Measurements from ENCODE around the gene CCDC192. TPM values are rescaled to one million over a fixed set of nuclear protein-coding genes. Genes with fewer than 3 reads are reported as not detected.

Gene CCDC192
- total and polyA plus RNA-seq, 8 donors, result 0.81 to 1.6 (median 1.2) TPM; not detected in 2

- no peak overlapping the region for H3K4me3 ChIP-seq
- no peaks in the 10 kb centered on the region for H3K9me3 ChIP-seq
- no peak for DNase-seq
- H3K4me1 ChIP-seq, result no peaks in the 10 kb centered on the region
- TF ChIP-seq CTCF (IDR thresholded peaks at IDR 0.05), result no peak
- H3K27ac ChIP-seq, result no peak overlapping the region
- ATAC-seq, result no peak
- no peaks in the 10 kb centered on the region for H3K36me3 ChIP-seq
- intact Hi-C loops (cut with DNase I), result loop anchor here in 1 of 2 donors (10.0 kb wide), 1 partner anchor 77 kb away; no protein-coding TSS in a partner anchor
- H3K27me3 ChIP-seq, result no peaks in the 10 kb centered on the region
These were observed 248.6 kb downstream of the CCDC192 start for GRCh38 chr5:127951791-127952190.

- Histone ChIP-seq H3K9me3 (no peaks in the 10 kb centered on the region), H3K4me1 (peaks cover 12 to 34% of the 10 kb centered on the region in 2 donors), H3K27ac (no peak overlapping the region), H3K27me3 (no peaks in the 10 kb centered on the region), H3K4me3 (no peak overlapping the region), H3K36me3 (no peaks in the 10 kb centered on the region)
- peak; percentile 18 for ATAC-seq
- peak in 1 of 4 donors; percentile 10 for DNase-seq
- intact Hi-C loops (cut with DNase I), result loop anchor here in 1 of 2 donors (10.0 kb wide), 1 partner anchor 82 kb away; no protein-coding TSS in a partner anchor
- TF ChIP-seq CTCF (IDR thresholded peaks at IDR 0.05), result no peak
These were observed 254.0 kb downstream of the CCDC192 start for GRCh38 chr5:127957183-127957582.

GRCh38 chr5:127957701-127958239, 254.6 kb downstream of the CCDC192 start:
- Histone ChIP-seq H3K36me3 (no peaks in the 10 kb centered on the region), H3K27me3 (no peaks in the 10 kb centered on the region), H3K4me3 (no peak overlapping the region), H3K9me3 (no peaks in the 10 kb centered on the region), H3K27ac (peak overlapping the region; percentile 50 to 51), H3K4me1 (peaks cover 12 to 34% of the 10 kb centered on the region in 2 donors)
- TF ChIP-seq CTCF (IDR thresholded peaks at IDR 0.05), result no peak
- peak; percentile 12 for ATAC-seq
- intact Hi-C loops (cut with DNase I), result loop anchor here in 1 of 2 donors (10.0 kb wide), 1 partner anchor 83 kb away; no protein-coding TSS in a partner anchor
- DNase-seq, result no peak

- intact Hi-C loops (cut with DNase I), result loop anchor here in 1 of 2 donors (10.0 kb wide), 1 partner anchor 84 kb away; no protein-coding TSS in a partner anchor
- no peaks in the 10 kb centered on the region for H3K9me3 ChIP-seq
- peak; percentile 83 for ATAC-seq
- no peaks in the 10 kb centered on the region for H3K36me3 ChIP-seq
- DNase-seq, result peak in 2 of 4 donors; percentile 14 to 43
- no peak for TF ChIP-seq CTCF (IDR thresholded peaks at IDR 0.05)
- H3K4me3 ChIP-seq, result no peak overlapping the region
- peaks cover 12 to 34% of the 10 kb centered on the region in 2 donors for H3K4me1 ChIP-seq
- H3K27ac ChIP-seq, result peak overlapping the region; percentile 50 to 51
- H3K27me3 ChIP-seq, result no peaks in the 10 kb centered on the region
These were observed 255.3 kb downstream of the CCDC192 start for GRCh38 chr5:127958421-127959011.

GRCh38 chr5:127959152-127959764, 256.1 kb downstream of the CCDC192 start:
- Histone ChIP-seq H3K4me1 (peaks cover 12 to 34% of the 10 kb centered on the region in 2 donors), H3K9me3 (no peaks in the 10 kb centered on the region), H3K27me3 (no peaks in the 10 kb centered on the region), H3K27ac (peak overlapping the region; percentile 50 to 51), H3K4me3 (no peak overlapping the region), H3K36me3 (no peaks in the 10 kb centered on the region)
- intact Hi-C loops (cut with DNase I), result loop anchor here in 1 of 2 donors (10.0 kb wide), 1 partner anchor 84 kb away; no protein-coding TSS in a partner anchor
- DNase-seq (peak in 3 of 4 donors; percentile 22 to 64 (median 64)), ATAC-seq (peak; percentile 56)
- no peak for TF ChIP-seq CTCF (IDR thresholded peaks at IDR 0.05)

Measured in left lung (tissue), 10 donors.